ENCODE data around the gene OR10G8.

Gene OR10G8

GRCh38 chr11:124078591-124078990 lies 52.0 kb downstream of the OR10G8 start:
- DNase-seq (ENCODE audit: low read depth), result no peak

- DNase-seq (ENCODE audit: low read depth), result no peak
Observed at GRCh38 chr11:124079631-124080326, 53.2 kb downstream of the OR10G8 start.
